OCI-LY7 (cell line): Measurements from ENCODE around the gene NSD2. TPM values are rescaled to one million over a fixed set of nuclear protein-coding genes. Genes with fewer than 3 reads are reported as not detected.

ENCODE experiments used
- BruUV-seq: library from RNA; stranded (reverse); fragments of 400-500 nt; replicated peaks from 2 replicates; lab custom pipeline; 2021; lab: Mats Ljungman, UMichigan
- CTCF ChIA-PET: fragments of 300-600 bp; sonication (Branson Sonifier 250); formaldehyde crosslinking; loops from one replicate; lab custom pipeline; 2022; ENCODE audit warnings: antibody characterized with exemption; ENCODE audit not compliant: unreplicated experiment; lab: Charles Lee
- POLR2A ChIA-PET: fragments of 300-600 bp; sonication (Branson Sonifier 250); formaldehyde crosslinking; loops from one replicate; lab custom pipeline; 2022; ENCODE audit warnings: antibody characterized with exemption; lab: Charles Lee
- DNase-seq: peaks from one replicate; pipeline ENCODE4 v3.0.0-alpha.2; 2015; ENCODE audit warnings: low spot score
- H2AFZ ChIP-seq: fragments of 200-600 bp; sonication (generic), shearing (Covaris generic); 2 replicates; pipeline ENCODE4 v1.6.1; 2014; ENCODE audit warnings: mild to moderate bottlenecking, antibody characterized with exemption, low read length, moderate library complexity
- H3K27ac ChIP-seq: fragments of 200-600 bp; sonication (generic); 2 replicates; pipeline ENCODE4 v1.5.1; 2014; ENCODE audit warnings: mixed run types, low read depth, mild to moderate bottlenecking, moderate library complexity, low read length, inconsistent platforms; ENCODE audit not compliant: poor library complexity, severe bottlenecking
- H3K36me3 ChIP-seq: fragments of 200-600 bp; sonication (generic); 2 replicates; pipeline ENCODE4 v1.6.1; 2014; ENCODE audit warnings: mild to moderate bottlenecking, antibody characterized with exemption, low read length, moderate library complexity, mixed read lengths; ENCODE audit not compliant: insufficient read depth
- H3K4me1 ChIP-seq: fragments of 200-600 bp; sonication (generic); 2 replicates; pipeline ENCODE4 v1.5.1; 2014; ENCODE audit warnings: mild to moderate bottlenecking, low read length; ENCODE audit not compliant: insufficient read depth, poor library complexity, severe bottlenecking
- H3K4me2 ChIP-seq: fragments of 200-600 bp; sonication (generic); 2 replicates; pipeline ENCODE4 v1.6.1; 2014; ENCODE audit warnings: mild to moderate bottlenecking, low read length
- H3K4me3 ChIP-seq: fragments of 200-600 bp; sonication (generic); 2 replicates; pipeline ENCODE4 v1.5.1; 2014; ENCODE audit warnings: mild to moderate bottlenecking, low read depth, low read length; ENCODE audit not compliant: poor library complexity, severe bottlenecking
- H3K79me2 ChIP-seq: fragments of 200-600 bp; sonication (generic); 2 replicates; pipeline ENCODE4 v1.6.1; 2016; ENCODE audit warnings: low read depth, mild to moderate bottlenecking, low read length, moderate library complexity, mixed read lengths; ENCODE audit not compliant: insufficient read depth
- H3K9me2 ChIP-seq: fragments of 200-600 bp; sonication (generic); 2 replicates; pipeline ENCODE4 v1.6.1; 2016; ENCODE audit warnings: mild to moderate bottlenecking, low read length, mixed read lengths; ENCODE audit not compliant: insufficient read depth
- H3K9me3 ChIP-seq: fragments of 200-600 bp; sonication (generic); 2 replicates; pipeline ENCODE4 v1.6.1; 2014; ENCODE audit warnings: mild to moderate bottlenecking, mixed run types, low read length, mixed read lengths
- H4K20me1 ChIP-seq: fragments of 200-600 bp; sonication (generic); 2 replicates; pipeline ENCODE4 v1.6.1; 2014; ENCODE audit warnings: mild to moderate bottlenecking, antibody characterized with exemption, low read length, moderate library complexity, mixed read lengths; ENCODE audit not compliant: insufficient read depth
- EZH2phosphoT487 ChIP-seq: fragments of 200-600 bp; sonication (generic); IDR thresholded peaks from 2 replicates; pipeline ENCODE4 v1.6.1; 2018; ENCODE audit warnings: low read depth, borderline replicate concordance, mild to moderate bottlenecking, mixed run types, antibody characterized with exemption, low read length, moderate library complexity, mixed read lengths
- intact Hi-C: fragments of 100-400 bp; cut with micrococcal nuclease; formaldehyde crosslinking; loops from one replicate; pipeline ENCODE4 v1.10.0; 2022; ENCODE audit not compliant: unreplicated experiment
- total RNA-seq, 2 experiments: library from RNA; depleted of rRNA in 1 of 2; stranded (reverse); fragments of >200 nt in 1 of 2; shearing (Covaris generic) in 1 of 2; gene quantifications; 2 replicates each; pipeline ENCODE4 v1.2.3, GENCODE V29; 2014 to 2022
- TF ChIP-seq, protein P1 (sequence below): fragments of 200-600 bp; sonication (generic); conservative IDR thresholded peaks from 2 replicates; pipeline ENCODE4 v1.5.1; 2014; ENCODE audit warnings: mild to moderate bottlenecking, antibody characterized with exemption, low read length, moderate library complexity, mixed read lengths

NSD2 gene
- total RNA-seq, 2 experiments from 2014 or later = 169 to 329 TPM

DNA sequence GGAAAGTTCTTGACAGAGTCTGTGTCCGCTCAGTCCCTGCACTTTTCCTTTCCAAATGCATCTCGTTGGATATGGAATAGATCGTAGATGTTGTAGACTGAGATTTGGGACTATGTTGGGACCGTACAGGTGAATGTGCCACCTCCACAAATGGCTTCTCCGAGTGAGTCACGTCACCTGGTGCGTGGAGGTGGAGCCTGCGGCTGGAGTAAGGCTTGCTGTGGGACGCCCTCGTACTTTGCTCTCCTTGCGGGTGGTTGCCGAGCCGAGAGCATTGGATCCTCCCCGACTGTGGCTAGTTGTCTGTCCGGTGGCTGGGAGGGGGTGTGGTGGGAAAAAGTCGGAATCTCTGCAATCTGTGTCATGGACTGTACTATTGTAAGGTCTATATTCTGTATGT, 77.0 kb downstream of the NSD2 start:
- intact Hi-C loops = no loop called here
- Histone ChIP-seq H3K9me2 (no peaks in the 10 kb centered on the region), H3K79me2 (no peaks in the 10 kb centered on the region), H3K4me2 (no peak overlapping the region), H3K36me3 (peaks cover 92% of the 10 kb centered on the region), H3K27ac (no peak overlapping the region), H2AFZ (no peak overlapping the region), H4K20me1 (no peaks in the 10 kb centered on the region), H3K9me3 (no peaks in the 10 kb centered on the region), H3K4me1 (no peaks in the 10 kb centered on the region), H3K4me3 (no peak overlapping the region)
- BruUV-seq = no TSS peak
- POLR2A ChIA-PET = no interaction called here
- CTCF ChIA-PET = interaction anchor here (0.6 kb wide), 1 partner anchor 153 kb away, joined by 4 read pairs; no protein-coding TSS in a partner anchor
- TF ChIP-seq EZH2phosphoT487 = no peak
- TF ChIP-seq, protein P1, sequence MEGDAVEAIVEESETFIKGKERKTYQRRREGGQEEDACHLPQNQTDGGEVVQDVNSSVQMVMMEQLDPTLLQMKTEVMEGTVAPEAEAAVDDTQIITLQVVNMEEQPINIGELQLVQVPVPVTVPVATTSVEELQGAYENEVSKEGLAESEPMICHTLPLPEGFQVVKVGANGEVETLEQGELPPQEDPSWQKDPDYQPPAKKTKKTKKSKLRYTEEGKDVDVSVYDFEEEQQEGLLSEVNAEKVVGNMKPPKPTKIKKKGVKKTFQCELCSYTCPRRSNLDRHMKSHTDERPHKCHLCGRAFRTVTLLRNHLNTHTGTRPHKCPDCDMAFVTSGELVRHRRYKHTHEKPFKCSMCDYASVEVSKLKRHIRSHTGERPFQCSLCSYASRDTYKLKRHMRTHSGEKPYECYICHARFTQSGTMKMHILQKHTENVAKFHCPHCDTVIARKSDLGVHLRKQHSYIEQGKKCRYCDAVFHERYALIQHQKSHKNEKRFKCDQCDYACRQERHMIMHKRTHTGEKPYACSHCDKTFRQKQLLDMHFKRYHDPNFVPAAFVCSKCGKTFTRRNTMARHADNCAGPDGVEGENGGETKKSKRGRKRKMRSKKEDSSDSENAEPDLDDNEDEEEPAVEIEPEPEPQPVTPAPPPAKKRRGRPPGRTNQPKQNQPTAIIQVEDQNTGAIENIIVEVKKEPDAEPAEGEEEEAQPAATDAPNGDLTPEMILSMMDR = no peak
- DNase-seq = no peak

DNA sequence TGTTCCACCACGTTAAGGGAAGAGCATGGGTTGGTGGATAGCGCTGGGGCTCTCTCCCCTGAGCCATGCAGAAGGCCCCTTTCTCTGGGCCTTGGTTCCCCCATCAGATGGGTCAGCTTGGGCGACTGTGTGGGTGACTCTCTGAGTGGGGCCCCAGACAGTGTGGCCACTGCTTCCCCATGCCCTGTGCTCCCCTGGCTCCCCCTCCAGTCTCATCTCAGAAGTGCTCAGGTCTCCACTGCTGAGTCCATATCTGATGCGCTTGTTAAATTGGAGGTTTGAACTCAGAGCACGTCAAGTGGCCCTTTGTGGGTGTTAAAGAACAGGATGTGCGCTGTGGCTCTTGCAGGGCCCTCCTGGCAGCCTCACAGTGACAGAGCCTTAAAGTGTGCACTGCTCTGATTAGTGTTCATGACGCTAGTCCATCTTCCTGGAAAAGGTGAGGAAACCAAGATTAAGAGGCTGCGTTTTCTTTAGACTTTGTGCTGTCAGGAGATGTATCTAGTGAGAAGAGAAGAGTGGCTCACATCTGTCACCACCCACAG, 77.8 kb downstream of the NSD2 start:
- no peak overlapping the region for H3K4me2 ChIP-seq
- CTCF ChIA-PET = interaction anchor here (0.6 kb wide), 1 partner anchor 152 kb away, joined by 4 read pairs; no protein-coding TSS in a partner anchor
- no peaks in the 10 kb centered on the region for H3K9me2 ChIP-seq
- no TSS peak for BruUV-seq
- H3K4me1 ChIP-seq = no peaks in the 10 kb centered on the region
- H4K20me1 ChIP-seq = no peaks in the 10 kb centered on the region
- intact Hi-C loops = no loop called here
- no peak overlapping the region for H3K27ac ChIP-seq
- TF ChIP-seq, protein P1 = 0 out of 2 replicates have a peak, but pooled peaks have one; percentile 14
- TF ChIP-seq EZH2phosphoT487 = no peak
- POLR2A ChIA-PET = interaction anchor here (0.6 kb wide), 1 partner anchor 127 kb away, joined by 4 read pairs; no protein-coding TSS in a partner anchor
- H3K79me2 ChIP-seq = no peaks in the 10 kb centered on the region
- H3K9me3 ChIP-seq = no peaks in the 10 kb centered on the region
- peaks cover 89% of the 10 kb centered on the region for H3K36me3 ChIP-seq
- DNase-seq = no peak
- H2AFZ ChIP-seq = no peak overlapping the region
- no peak overlapping the region for H3K4me3 ChIP-seq

DNA sequence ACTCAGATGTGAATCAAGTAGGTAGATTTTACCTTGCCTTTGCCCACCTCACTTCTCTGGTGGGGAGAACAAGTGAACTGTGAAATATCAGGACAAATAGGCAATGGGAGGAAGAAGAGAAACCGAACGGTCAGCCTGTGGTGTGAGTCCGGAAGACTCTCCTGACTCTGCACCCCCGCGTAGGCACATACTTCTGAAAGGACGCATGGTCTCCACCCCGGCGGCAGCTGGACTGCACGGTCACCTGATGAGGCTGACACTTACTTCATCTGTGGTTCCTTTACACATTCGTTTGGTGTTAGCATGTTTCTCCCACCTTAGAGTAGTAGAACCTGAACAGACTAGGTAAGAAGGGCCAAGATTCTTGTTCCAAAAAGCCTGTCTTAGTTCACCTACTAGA, 79.2 kb downstream of the NSD2 start:
- CTCF ChIA-PET = no interaction called here
- no TSS peak for BruUV-seq
- Histone ChIP-seq H3K27ac (no peak overlapping the region), H2AFZ (no peak overlapping the region), H3K4me2 (no peak overlapping the region), H3K4me3 (no peak overlapping the region), H3K79me2 (no peaks in the 10 kb centered on the region), H3K36me3 (peaks cover 88% of the 10 kb centered on the region), H3K4me1 (no peaks in the 10 kb centered on the region), H3K9me3 (no peaks in the 10 kb centered on the region), H3K9me2 (no peaks in the 10 kb centered on the region), H4K20me1 (no peaks in the 10 kb centered on the region)
- POLR2A ChIA-PET = no interaction called here
- no peak for TF ChIP-seq EZH2phosphoT487
- TF ChIP-seq, protein P1 = no peak
- intact Hi-C loops = no loop called here
- no peak for DNase-seq
